Endothelial cell of umbilical vein (primary cell): Measurements from ENCODE around the gene LAG3. TPM values are rescaled to one million over a fixed set of nuclear protein-coding genes. Genes with fewer than 3 reads are reported as not detected.

Experiments
- BruUV-seq: library from RNA; stranded (reverse); fragments of 400-500 nt; replicated peaks from 2 replicates; lab custom pipeline; 2021; lab: Mats Ljungman, UMichigan
- CTCF ChIA-PET: fragments of 300-600, 350-600 bp; sonication (Branson Sonifier 250); formaldehyde crosslinking; loops from one replicate; lab custom pipeline; 2021; ENCODE audit warnings: antibody characterized with exemption, inconsistent platforms; lab: Charles Lee
- POLR2A ChIA-PET: fragments of 300-600, 350-600 bp; sonication (Branson Sonifier 250); formaldehyde crosslinking; loops from one replicate; lab custom pipeline; 2021; ENCODE audit warnings: antibody characterized with exemption, inconsistent platforms; lab: Charles Lee
- DNase-seq: peaks from one replicate; pipeline ENCODE4 v3.0.0-alpha.2; 2011; ENCODE audit warnings: low read depth, low spot score
- FAIRE-seq: peaks from 2 replicates; lab custom pipeline; 2011; peaks lifted over from hg19 to GRCh38; lab: Jason Lieb, UNC
- H2AFZ ChIP-seq: 2 replicates; pipeline ENCODE4 v1.6.0; 2012; ENCODE audit warnings: low read depth, low read length, control low read depth, inconsistent platforms
- H3K27ac ChIP-seq: 2 replicates; pipeline ENCODE4 v1.5.1; 2011; ENCODE audit warnings: low read depth, mild to moderate bottlenecking, control low read depth, low read length, moderate library complexity; ENCODE audit not compliant: insufficient read depth
- H3K27me3 ChIP-seq, 2 experiments: 2 replicates each; pipeline versions ENCODE4 v1.6.0 to v1.6.1; 2011; ENCODE audit warnings: low read length in 2 of 2, mixed read lengths in 1 of 2; ENCODE audit not compliant: control insufficient read depth in 2 of 2, insufficient read depth in 2 of 2
- H3K36me3 ChIP-seq, 2 experiments: 2 replicates in 1 of 2; 3 replicates in 1 of 2; pipeline ENCODE4 v1.5.1; 2011; ENCODE audit warnings: low read length in 2 of 2, mild to moderate bottlenecking in 1 of 2, moderate library complexity in 1 of 2; ENCODE audit not compliant: control insufficient read depth in 2 of 2, insufficient read depth in 2 of 2; ENCODE audit errors: extremely low read depth in 1 of 2
- H3K4me1 ChIP-seq: 3 replicates; pipeline ENCODE4 v1.5.1; 2011; ENCODE audit warnings: mild to moderate bottlenecking, low read length; ENCODE audit not compliant: control insufficient read depth, insufficient read depth; ENCODE audit errors: extremely low read depth
- H3K4me2 ChIP-seq: 2 replicates; pipeline ENCODE4 v1.6.1; 2011; ENCODE audit warnings: low read length, control low read depth, mixed read lengths; ENCODE audit not compliant: insufficient read depth
- H3K4me3 ChIP-seq, 3 experiments: fragments of 200-600 bp in 1 of 3; sonication (generic), shearing (Covaris generic) in 1 of 3; replicated peaks in 1 of 3; 2 replicates each; pipeline ENCODE4 v1.5.1; 2011 to 2016; ENCODE audit warnings: control low read depth in 3 of 3, low read length in 3 of 3, mild to moderate bottlenecking in 2 of 3, inconsistent platforms in 1 of 3, low read depth in 1 of 3, moderate library complexity in 1 of 3; ENCODE audit not compliant: insufficient read depth in 1 of 3
- H3K79me2 ChIP-seq: 2 replicates; pipeline ENCODE4 v1.6.0; 2012; ENCODE audit warnings: low read length, inconsistent platforms; ENCODE audit not compliant: control insufficient read depth, insufficient read depth
- H3K9ac ChIP-seq: replicated peaks from 2 replicates; pipeline ENCODE3; 2011; ENCODE audit warnings: low read length, control low read depth; ENCODE audit not compliant: insufficient read depth; ENCODE audit errors: extremely low read depth
- H3K9me1 ChIP-seq: replicated peaks from 3 replicates; pipeline ENCODE4 v1.6.0; 2011; ENCODE audit warnings: mild to moderate bottlenecking, low read length; ENCODE audit not compliant: control insufficient read depth, insufficient read depth; ENCODE audit errors: extremely low read depth
- H3K9me3 ChIP-seq: replicated peaks from 2 replicates; pipeline ENCODE4 v1.5.1; 2012; ENCODE audit warnings: low read length, inconsistent platforms; ENCODE audit not compliant: control insufficient read depth, insufficient read depth
- H4K20me1 ChIP-seq: replicated peaks from 2 replicates; pipeline ENCODE3; 2011; ENCODE audit warnings: mild to moderate bottlenecking, low read length; ENCODE audit not compliant: control insufficient read depth, insufficient read depth; ENCODE audit errors: extremely low read depth
- EZH2 ChIP-seq: IDR thresholded peaks from 2 replicates; pipeline ENCODE4 v1.6.1; 2012; ENCODE audit warnings: borderline replicate concordance, low read depth, mild to moderate bottlenecking, moderate library complexity, low read length, inconsistent platforms; ENCODE audit not compliant: severe bottlenecking
- FOS ChIP-seq: IDR thresholded peaks from 2 replicates; pipeline ENCODE4 v1.6.1; 2011; ENCODE audit warnings: mild to moderate bottlenecking, low read length, moderate library complexity, borderline replicate concordance; ENCODE audit not compliant: insufficient read depth
- GATA2 ChIP-seq: IDR thresholded peaks from 2 replicates; pipeline ENCODE4 v1.7.0; 2011; ENCODE audit warnings: low read depth, mild to moderate bottlenecking, moderate library complexity, mixed read lengths, low read length; ENCODE audit not compliant: insufficient read length, insufficient read depth
- JUN ChIP-seq: IDR thresholded peaks from 2 replicates; pipeline ENCODE4 v1.6.1; 2011; ENCODE audit warnings: borderline replicate concordance, low read depth; ENCODE audit not compliant: insufficient read length, insufficient read depth
- MYC ChIP-seq: IDR thresholded peaks from one replicate; pipeline ENCODE4 v1.6.1; 2011; ENCODE audit warnings: mild to moderate bottlenecking, low read depth, low read length
- POLR2A ChIP-seq: IDR thresholded peaks from 2 replicates; pipeline ENCODE4 v1.6.1; 2012; ENCODE audit warnings: low read depth, mild to moderate bottlenecking, control low read depth, low read length
- POLR2AphosphoS5 ChIP-seq: IDR thresholded peaks from 2 replicates; pipeline ENCODE4 v1.6.1; 2012; ENCODE audit warnings: low read depth, mild to moderate bottlenecking, control low read depth, low read length, moderate library complexity; ENCODE audit not compliant: insufficient read depth
- dilution Hi-C: fragments of 300-500 bp; cut with MboI; formaldehyde crosslinking; loops from one replicate; pipeline ENCODE4 v1.15.0; 2019; ENCODE audit warnings: low sequenced_read_pairs; ENCODE audit not compliant: extremely low pct_ligation_motif_present
- intact Hi-C: fragments of 100-400 bp; cut with micrococcal nuclease; formaldehyde crosslinking; loops from one replicate; pipeline ENCODE4 v1.10.0; 2022
- polyA plus RNA-seq, 4 experiments: library from polyadenylated mRNA; depleted of rRNA in 3 of 4; stranded (reverse) in 3 of 4; unstranded in 1 of 4; fragments of >200 nt; gene quantifications; 2 replicates each; pipeline versions ENCODE4 v1.2.1 to v1.2.3, GENCODE V29; 2011 to 2012; ENCODE audit warnings: missing spikeins in 1 of 4
- total RNA-seq: library from RNA; stranded (reverse); gene quantifications from 2 replicates; pipeline ENCODE4 v1.2.3, GENCODE V29; 2021
- TF ChIP-seq, protein P1 (sequence below): IDR thresholded peaks from 2 replicates; pipeline ENCODE4 v1.6.1; 2011; ENCODE audit not compliant: insufficient read depth, insufficient read length
- TF ChIP-seq, protein P2 (sequence below), 2 donors: IDR thresholded peaks; 1 replicate in 1 of 2; 2 replicates in 1 of 2; pipeline ENCODE4 v1.5.1; 2011; ENCODE audit warnings: low read length in 2 of 2, mild to moderate bottlenecking in 2 of 2, moderate library complexity in 2 of 2, control low read depth in 1 of 2, inconsistent platforms in 1 of 2, low read depth in 1 of 2; ENCODE audit not compliant: insufficient read depth in 1 of 2; ENCODE audit errors: extremely low read depth in 1 of 2

Gene LAG3
- total and polyA plus RNA-seq, 2 donors (not counting 3 experiments of a cell fraction or from before 2014, with no cell fraction given): 1.3 to 3.8 TPM

DNA sequence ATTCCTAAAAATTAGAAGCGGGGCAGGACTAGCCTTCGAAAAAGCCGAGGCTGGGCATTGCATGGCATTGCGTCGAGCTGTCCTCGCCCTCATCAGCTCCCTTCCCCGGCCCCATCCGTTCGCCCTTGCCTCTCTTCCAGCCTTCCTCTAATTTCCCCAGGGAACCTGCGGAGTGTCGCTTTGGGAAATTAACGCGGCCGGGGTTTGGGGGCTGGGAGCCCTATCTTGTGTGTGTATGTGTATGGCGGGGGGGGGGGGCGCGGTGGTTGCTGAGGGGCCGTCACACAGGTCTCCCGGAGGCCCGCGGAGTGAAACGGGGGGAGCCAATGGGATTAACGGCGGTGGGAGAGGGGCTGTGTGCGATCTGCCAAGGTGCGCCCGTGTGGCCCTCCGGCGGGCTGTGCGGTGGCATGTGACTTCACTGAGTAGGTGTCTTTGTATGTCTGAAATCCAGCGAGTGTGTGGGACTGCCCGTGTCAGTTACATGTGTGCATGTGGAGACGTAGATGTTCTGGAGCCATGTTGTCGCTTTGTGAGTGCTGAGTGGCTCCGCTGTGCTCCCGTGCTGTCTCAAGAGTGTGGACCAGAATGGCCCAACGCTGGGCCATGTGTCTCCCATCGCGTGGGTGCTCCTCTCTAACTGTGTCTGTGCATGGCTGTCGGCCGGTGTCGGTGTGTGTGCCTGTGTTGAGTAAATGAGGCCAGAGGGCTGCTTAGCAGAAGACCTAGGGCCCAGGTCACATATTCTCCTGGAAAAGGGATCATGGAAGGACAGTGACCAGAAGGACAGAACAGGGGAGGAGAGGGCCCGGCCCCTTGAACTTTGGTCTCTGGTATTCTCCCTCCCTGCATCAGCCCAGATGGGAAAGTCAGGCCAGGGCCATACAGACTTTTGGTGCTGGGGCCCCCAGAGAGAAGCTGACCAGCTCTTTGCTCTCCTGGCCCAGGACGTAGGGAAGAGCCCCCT, 4.7 kb upstream of the LAG3 start:
- Histone ChIP-seq H3K4me1 (peaks cover 38% of the 10 kb centered on the region), H3K4me2 (peak overlapping the region; percentile 68), H3K36me3 (peaks cover 0 to 23% of the 10 kb centered on the region in 2 experiments), H4K20me1 (no peaks in the 10 kb centered on the region), H3K79me2 (peaks cover 32% of the 10 kb centered on the region), H3K9me3 (no peaks in the 10 kb centered on the region), H3K9ac (peak overlapping the region; percentile 66), H3K27me3 (no peaks in the 10 kb centered on the region), H3K9me1 (no peaks in the 10 kb centered on the region), H3K27ac (peak overlapping the region; percentile 36), H2AFZ (peak overlapping the region; percentile 14), H3K4me3 (peak overlapping the region; percentile 70 to 91 (median 89))
- dilution Hi-C loops: no loop called here
- FAIRE-seq (peak; percentile 75), DNase-seq (peak; percentile 32)
- BruUV-seq: TSS peak; percentile 1
- CTCF ChIA-PET: interaction anchor here (1.0 to 8.4 kb wide), 16 partner anchors 10 to 162 kb away, joined by 3 to 234 read pairs (median 6); partner anchors contain the start of genes GPR162, MLF2 and USP5
- TF ChIP-seq JUN: no peak
- no peak for TF ChIP-seq EZH2
- TF ChIP-seq POLR2A: peak; percentile 19
- POLR2A ChIA-PET: interaction anchor here (0.6 to 2.5 kb wide), 6 partner anchors 10 to 79 kb away, joined by 4 to 43 read pairs (median 12); partner anchors contain the start of genes COPS7A, GPR162, MLF2 and ZNF384
- intact Hi-C loops: loop anchor here (1.0 to 2.0 kb wide), 2 partner anchors 12 to 161 kb away; partner anchors contain the start of gene CHD4

DNA sequence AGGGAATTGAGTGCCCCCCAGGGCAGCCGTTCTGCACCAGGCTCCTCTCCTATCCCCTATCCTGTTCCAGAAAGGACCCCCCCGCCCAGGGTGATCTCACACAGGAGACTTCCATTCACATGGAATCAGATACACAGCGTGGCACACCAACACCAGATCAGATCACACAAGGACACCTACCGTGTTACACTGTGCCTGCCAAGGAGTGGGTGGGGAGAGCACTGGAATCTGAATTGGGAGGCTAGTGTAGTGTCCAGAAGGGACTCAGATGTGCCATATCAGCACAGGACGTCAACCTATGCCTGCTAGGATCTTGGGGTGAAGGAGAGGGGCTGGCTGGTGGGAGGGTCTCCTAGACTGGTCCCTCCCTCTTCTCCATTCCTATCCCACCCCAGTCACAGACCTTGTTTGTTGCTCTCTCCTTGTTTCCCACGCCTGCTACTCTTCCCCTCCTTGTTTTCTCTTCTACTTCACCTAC, 3.8 kb upstream of the LAG3 start:
- BruUV-seq: no TSS peak
- Histone ChIP-seq H3K4me1 (peaks cover 36% of the 10 kb centered on the region), H3K36me3 (peaks cover 0 to 23% of the 10 kb centered on the region in 2 experiments), H3K9me1 (no peaks in the 10 kb centered on the region), H3K9me3 (no peaks in the 10 kb centered on the region), H3K27me3 (no peaks in the 10 kb centered on the region), H3K9ac (peak overlapping the region; percentile 29), H2AFZ (no peak overlapping the region), H3K4me2 (peak overlapping the region; percentile 68), H3K4me3 (peak overlapping the region; percentile 70 to 91 (median 74)), H3K79me2 (peaks cover 32% of the 10 kb centered on the region), H3K27ac (no peak overlapping the region), H4K20me1 (no peaks in the 10 kb centered on the region)
- TF ChIP-seq MYC (no peak), POLR2A (no peak), POLR2AphosphoS5 (no peak), GATA2 (no peak), EZH2 (no peak), FOS (no peak), JUN (no peak)
- TF ChIP-seq, protein P1, sequence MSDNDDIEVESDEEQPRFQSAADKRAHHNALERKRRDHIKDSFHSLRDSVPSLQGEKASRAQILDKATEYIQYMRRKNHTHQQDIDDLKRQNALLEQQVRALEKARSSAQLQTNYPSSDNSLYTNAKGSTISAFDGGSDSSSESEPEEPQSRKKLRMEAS: no peak
- TF ChIP-seq, protein P2, sequence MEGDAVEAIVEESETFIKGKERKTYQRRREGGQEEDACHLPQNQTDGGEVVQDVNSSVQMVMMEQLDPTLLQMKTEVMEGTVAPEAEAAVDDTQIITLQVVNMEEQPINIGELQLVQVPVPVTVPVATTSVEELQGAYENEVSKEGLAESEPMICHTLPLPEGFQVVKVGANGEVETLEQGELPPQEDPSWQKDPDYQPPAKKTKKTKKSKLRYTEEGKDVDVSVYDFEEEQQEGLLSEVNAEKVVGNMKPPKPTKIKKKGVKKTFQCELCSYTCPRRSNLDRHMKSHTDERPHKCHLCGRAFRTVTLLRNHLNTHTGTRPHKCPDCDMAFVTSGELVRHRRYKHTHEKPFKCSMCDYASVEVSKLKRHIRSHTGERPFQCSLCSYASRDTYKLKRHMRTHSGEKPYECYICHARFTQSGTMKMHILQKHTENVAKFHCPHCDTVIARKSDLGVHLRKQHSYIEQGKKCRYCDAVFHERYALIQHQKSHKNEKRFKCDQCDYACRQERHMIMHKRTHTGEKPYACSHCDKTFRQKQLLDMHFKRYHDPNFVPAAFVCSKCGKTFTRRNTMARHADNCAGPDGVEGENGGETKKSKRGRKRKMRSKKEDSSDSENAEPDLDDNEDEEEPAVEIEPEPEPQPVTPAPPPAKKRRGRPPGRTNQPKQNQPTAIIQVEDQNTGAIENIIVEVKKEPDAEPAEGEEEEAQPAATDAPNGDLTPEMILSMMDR (IDR thresholded peaks at IDR 0.05; ENCODE audit: extremely low read depth in 1 of 2, insufficient read depth in 1 of 2, low read depth in 1 of 2, low read length in 2 of 2): no peak
- FAIRE-seq (peak; percentile 77), DNase-seq (peak; percentile 33)
- POLR2A ChIA-PET: no interaction called here
- intact Hi-C loops: no loop called here
- CTCF ChIA-PET: interaction anchor here (4.6 to 8.4 kb wide), 2 partner anchors 10 to 15 kb away, joined by 70 to 234 read pairs; partner anchors contain the start of gene MLF2
- dilution Hi-C loops: no loop called here
